HG03039 (cell line): ENCODE data around the gene TUB.
A peak's percentile ranks its signal among the peaks of the same experiment; 100 is the strongest.

Source experiments
- ATAC-seq: cut with Tn5 transposase; IDR thresholded peaks from one replicate; pipeline ENCODE4 v1.9.1; 2021; ENCODE audit warnings: mild to moderate bottlenecking, moderate library complexity; ENCODE audit not compliant: unreplicated experiment

TUB gene

DNA sequence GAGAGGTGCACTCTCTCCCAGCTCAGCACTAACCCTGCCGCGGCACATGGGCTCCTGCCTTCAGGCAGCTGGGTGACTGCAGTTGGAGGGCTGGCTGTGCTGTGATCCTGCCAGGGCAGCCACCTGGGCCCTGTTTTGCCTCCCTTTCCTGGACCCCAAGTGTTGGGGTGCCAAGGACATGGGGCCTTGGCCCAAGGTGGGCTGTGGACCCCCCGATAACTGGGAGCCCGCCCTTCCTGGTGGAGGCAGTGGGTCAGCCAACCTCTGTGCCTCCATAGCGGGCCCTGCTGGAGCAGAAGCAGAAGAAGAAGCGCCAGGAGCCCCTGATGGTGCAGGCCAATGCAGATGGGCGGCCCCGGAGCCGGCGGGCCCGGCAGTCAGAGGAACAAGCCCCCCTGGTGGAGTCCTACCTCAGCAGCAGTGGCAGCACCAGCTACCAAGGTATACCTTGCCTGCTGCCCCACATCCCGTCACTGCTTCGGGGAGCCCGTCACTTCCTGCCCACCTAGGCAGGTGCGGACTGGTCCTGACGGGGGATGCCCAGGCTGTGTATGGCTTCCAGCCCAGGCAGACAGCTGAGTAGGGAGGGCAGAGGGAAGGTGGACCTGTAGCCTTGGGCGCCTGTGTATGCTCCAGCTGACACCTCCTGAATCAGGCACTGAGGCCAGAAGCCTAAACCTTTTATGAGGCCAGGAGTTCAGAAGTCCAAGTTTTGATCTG lies 8.9 kb downstream of the TUB start:
- no peak for ATAC-seq

DNA sequence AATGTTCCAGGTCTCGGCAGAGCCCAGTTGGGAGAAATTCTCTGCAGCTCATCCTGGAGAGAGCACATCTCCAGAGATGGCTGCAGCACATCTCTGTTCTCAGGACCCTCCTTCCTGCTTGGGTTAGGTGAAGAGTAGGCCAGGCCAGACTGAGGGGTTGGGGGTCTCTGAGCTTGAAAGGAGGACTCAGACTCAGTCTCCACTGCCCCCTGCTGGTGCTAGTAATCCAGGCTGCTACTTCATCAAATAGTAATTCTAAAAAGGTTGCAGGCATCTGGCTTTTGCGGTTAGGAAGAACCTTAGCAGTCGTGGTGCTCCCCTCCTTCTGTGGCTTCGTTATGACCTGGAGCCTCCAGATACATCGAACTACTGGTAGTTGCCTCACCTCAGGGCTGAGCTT lies 9.7 kb downstream of the TUB start:
- no peak for ATAC-seq

DNA sequence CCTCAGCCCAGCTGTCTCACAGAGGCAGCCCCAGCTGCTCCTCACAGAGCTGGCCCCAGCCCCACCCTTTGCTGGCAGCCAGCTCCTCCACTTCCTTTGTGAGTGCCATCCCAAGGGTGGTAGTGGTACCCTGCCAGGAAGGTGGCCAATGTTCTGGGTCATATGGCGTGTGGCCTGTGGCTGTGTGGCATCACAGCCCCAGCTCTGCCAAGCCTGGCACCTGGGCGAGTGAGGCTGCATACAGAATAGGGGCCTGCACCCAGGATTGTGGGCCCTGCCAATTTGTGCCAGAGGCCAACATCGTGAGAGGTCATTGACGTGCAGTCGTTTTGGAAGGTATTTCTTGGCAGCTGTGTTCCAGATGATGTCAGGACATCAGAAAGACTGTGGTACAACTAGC lies 10.7 kb downstream of the TUB start:
- ATAC-seq = no peak

GRCh38 chr11:8092587-8093424 lies 11.8 kb downstream of the TUB start:
- ATAC-seq = peak; percentile 51

DNA sequence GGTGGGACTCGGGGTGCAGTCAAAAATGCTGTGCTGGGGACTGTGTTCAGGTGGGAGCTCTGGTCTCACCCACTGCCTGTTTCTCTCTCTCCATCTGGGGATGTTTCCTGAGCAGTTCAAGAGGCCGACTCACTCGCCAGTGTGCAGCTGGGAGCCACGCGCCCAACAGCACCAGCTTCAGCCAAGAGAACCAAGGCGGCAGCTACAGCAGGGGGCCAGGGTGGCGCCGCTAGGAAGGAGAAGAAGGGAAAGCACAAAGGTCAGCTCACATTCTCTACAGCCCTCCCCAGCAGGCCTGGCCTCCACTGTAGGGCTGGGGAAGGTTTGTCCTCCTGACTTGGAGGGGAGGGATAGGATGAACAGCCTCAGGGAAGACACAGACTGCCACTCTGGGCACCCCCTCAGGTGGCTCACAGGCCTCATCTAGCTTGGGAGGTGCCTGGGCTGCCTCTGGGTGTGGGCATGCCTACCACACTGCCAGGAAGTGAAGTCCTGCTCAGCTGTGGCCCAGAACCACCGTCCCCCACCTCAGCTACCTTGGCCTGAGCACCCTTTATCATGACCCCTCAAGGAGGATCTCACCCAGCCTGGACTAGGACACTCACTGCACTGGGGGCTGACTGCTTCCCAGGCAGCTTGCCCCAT lies 13.0 kb downstream of the TUB start:
- no peak for ATAC-seq

DNA sequence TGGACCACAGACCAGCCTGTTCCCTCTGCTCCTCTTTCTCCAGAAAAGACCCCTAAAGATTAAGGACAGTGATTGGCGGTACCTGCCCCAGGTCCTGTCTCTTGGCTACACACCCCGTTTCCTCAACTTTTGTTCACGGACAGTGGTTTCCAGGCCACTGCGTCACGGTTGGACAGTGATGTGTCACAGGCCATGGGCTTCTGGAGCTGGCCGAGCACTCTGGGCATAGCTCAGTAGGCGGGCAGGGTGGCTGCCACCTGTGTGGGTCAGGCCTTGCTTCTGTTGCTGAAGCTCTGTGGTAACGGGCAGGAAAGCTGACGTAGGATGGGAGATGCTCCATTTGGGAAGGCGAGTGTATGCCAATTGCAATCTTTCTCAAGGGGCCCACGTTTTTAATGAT lies 13.6 kb downstream of the TUB start:
- no peak for ATAC-seq

GRCh38 chr11:8095371-8095770 lies 14.4 kb downstream of the TUB start:
- no peak for ATAC-seq

- no peak for ATAC-seq
Measured at GRCh38 chr11:8095806-8096522, 15.0 kb downstream of the TUB start.

GRCh38 chr11:8096575-8096974 lies 15.6 kb downstream of the TUB start:
- no peak for ATAC-seq

DNA sequence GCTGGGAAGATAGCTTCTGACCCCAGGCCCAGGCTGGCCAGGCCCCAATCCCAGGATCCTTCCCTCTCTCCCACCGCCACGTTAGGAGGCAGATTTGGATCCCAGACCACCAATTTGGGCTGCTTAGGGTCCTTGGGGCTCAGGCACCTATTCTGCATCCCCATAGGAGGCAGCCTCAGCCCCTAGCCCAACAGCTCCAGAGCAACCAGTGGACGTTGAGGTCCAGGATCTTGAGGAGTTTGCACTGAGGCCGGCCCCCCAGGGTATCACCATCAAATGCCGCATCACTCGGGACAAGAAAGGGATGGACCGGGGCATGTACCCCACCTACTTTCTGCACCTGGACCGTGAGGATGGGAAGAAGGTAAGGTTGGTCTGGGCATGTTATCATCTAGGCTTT lies 16.1 kb downstream of the TUB start:
- ATAC-seq = no peak

- ATAC-seq = no peak
Measured at GRCh38 chr11:8097468-8097867, 16.5 kb downstream of the TUB start.

DNA sequence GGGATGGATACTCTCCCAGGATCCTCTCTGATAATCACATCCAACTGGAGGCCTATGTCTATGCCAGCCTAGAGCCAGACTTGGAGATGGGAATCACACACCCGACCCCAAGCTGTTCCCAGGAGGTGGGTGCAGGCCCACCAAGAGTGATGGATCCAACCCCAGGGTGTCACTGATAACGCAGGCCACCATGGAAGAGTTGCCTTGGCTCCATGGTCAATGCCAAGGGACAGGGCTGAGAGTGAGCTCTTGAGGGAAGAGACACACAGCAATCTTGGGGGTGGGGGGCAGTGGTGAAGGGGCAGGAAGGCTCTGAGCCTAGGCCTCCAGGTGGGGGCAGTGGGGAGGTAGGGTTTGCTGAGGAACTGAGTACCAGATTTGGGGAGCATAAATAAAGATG lies 16.9 kb downstream of the TUB start:
- no peak for ATAC-seq

GRCh38 chr11:8098361-8098760 lies 17.4 kb downstream of the TUB start:
- no peak for ATAC-seq

DNA sequence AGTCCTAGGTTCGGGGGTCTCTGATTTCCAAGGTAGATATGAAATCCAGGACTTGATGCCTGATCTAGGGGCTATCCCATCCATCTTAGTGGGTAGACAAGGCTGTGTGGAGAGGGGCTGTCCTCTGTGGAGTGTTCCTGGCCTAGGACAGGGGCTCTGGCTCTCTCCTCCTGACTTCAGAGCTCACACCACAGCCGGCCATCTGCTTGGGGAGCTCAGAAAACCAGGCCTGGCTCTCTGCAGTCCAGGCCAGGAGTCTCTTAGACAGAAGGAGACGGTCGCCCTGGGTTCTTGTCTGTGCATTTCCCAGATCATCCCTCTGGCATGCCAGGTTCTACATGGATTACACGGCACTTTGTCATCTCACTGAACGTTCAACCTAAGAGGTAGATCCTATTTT lies 17.9 kb downstream of the TUB start:
- ATAC-seq = no peak

GRCh38 chr11:8099291-8099899 lies 18.4 kb downstream of the TUB start:
- ATAC-seq = no peak

DNA sequence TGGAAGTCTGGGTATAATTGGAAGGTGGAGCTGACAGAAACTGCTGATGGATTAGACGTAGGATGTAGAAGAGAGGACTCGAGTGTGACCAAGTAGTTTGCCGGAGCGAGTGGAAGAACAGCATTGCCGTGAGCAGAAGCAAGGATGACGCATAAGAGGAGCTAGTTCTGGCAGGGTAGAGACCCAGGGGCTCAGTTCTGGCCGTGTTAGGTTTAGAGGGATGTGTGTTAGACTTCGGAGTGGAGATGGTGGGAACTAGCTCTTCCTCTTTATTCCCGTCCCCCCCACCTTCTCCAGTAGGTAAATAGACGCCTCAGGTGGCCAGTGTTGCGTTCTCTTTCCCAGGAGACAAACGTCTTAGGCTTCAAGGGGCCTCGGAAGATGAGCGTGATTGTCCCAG lies 19.1 kb downstream of the TUB start:
- no peak for ATAC-seq

DNA sequence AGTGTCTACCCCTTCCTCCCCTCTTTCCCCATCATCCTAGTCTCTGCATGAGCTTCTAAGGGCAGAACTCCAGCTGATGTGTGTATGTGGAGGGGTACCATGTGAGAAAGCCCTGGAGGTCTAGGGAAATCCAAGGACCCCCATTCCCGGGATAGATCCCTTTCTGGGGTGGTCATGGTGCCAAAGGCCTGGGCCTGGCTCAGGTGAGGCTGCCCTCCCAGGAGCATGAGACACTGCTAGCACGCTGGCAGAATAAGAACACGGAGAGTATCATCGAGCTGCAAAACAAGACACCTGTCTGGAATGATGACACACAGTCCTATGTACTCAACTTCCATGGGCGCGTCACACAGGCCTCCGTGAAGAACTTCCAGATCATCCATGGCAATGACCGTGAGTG lies 19.6 kb downstream of the TUB start:
- no peak for ATAC-seq

- no peak for ATAC-seq
Measured at GRCh38 chr11:8101421-8101820, 20.4 kb downstream of the TUB start.

GRCh38 chr11:8102296-8102915 lies 21.4 kb downstream of the TUB start:
- no peak for ATAC-seq

GRCh38 chr11:8102965-8103364 lies 22.0 kb downstream of the TUB start:
- ATAC-seq = no peak
